PC-9 (cell line): ENCODE data around the gene ITPRIP. TPM values are rescaled to one million over a fixed set of nuclear protein-coding genes. Genes with fewer than 3 reads are reported as not detected.

Experiments used
- BruUV-seq: library from RNA; stranded (reverse); fragments of 400-500 nt; replicated peaks from 2 replicates; lab custom pipeline; 2021; lab: Mats Ljungman, UMichigan
- CTCF ChIA-PET: fragments of 300-600 bp; sonication (Branson Sonifier 250); formaldehyde crosslinking; loops from one replicate; lab custom pipeline; 2022; ENCODE audit warnings: antibody characterized with exemption; lab: Charles Lee
- POLR2A ChIA-PET: fragments of 300-600 bp; sonication (Branson Sonifier 250); formaldehyde crosslinking; loops from one replicate; lab custom pipeline; 2022; ENCODE audit warnings: antibody characterized with exemption; ENCODE audit not compliant: unreplicated experiment; lab: Charles Lee
- DNase-seq, 2 experiments: peaks; one replicate each; pipeline versions ENCODE4 v3.0.0 to v3.0.0-alpha.2; 2015 to 2022; ENCODE audit warnings: mixed read lengths in 1 of 2
- H2AFZ ChIP-seq: fragments of 200-600 bp; sonication (generic); 2 replicates; pipeline ENCODE4 v1.8.1; 2017; ENCODE audit warnings: antibody characterized with exemption
- H3F3A ChIP-seq: fragments of 200-600 bp; sonication (generic); 2 replicates; pipeline ENCODE4 v1.8.1; 2017; ENCODE audit warnings: antibody characterized with exemption, mild to moderate bottlenecking, low read depth; ENCODE audit not compliant: insufficient read depth
- H3K27ac ChIP-seq: fragments of 200-600 bp; sonication (generic); 2 replicates; pipeline ENCODE4 v1.6.1; 2016; ENCODE audit warnings: mixed run types
- H3K27me3 ChIP-seq: fragments of 200-600 bp; sonication (generic); 2 replicates; pipeline ENCODE4 v1.6.1; 2016; ENCODE audit warnings: low read depth, mixed run types; ENCODE audit not compliant: insufficient read depth
- H3K36me3 ChIP-seq: fragments of 200-600 bp; sonication (generic); 2 replicates; pipeline ENCODE4 v1.6.1; 2016; ENCODE audit warnings: low read depth, mixed run types
- H3K4me1 ChIP-seq: fragments of 200-600 bp; sonication (generic); replicated peaks from 2 replicates; pipeline ENCODE4 v1.6.1; 2016; ENCODE audit warnings: mixed run types; ENCODE audit not compliant: insufficient read depth
- H3K4me2 ChIP-seq: fragments of 200-600 bp; sonication (generic); 2 replicates; pipeline ENCODE4 v1.6.1; 2017; ENCODE audit warnings: mixed run types
- H3K4me3 ChIP-seq: fragments of 200-600 bp; sonication (generic); 2 replicates; pipeline ENCODE4 v1.6.1; 2016; ENCODE audit warnings: mixed run types
- H3K79me2 ChIP-seq: fragments of 200-600 bp; sonication (generic); 2 replicates; pipeline ENCODE4 v1.6.1; 2017; ENCODE audit warnings: low read depth, mixed run types
- H3K9me2 ChIP-seq: fragments of 200-600 bp; sonication (generic); 2 replicates; pipeline ENCODE4 v1.8.1; 2017; ENCODE audit warnings: mild to moderate bottlenecking; ENCODE audit not compliant: insufficient read depth
- H3K9me3 ChIP-seq: fragments of 200-600 bp; sonication (generic); 2 replicates; pipeline ENCODE4 v1.8.1; 2016; ENCODE audit warnings: low read depth; ENCODE audit not compliant: insufficient read depth
- H4K20me1 ChIP-seq: fragments of 200-600 bp; sonication (generic); 2 replicates; pipeline ENCODE4 v1.8.1; 2017; ENCODE audit not compliant: insufficient read depth
- EZH2 ChIP-seq: fragments of 200-600 bp; sonication (generic); IDR thresholded peaks from 2 replicates; pipeline ENCODE4 v1.8.0; 2017; ENCODE audit warnings: antibody characterized with exemption, low read depth
- intact Hi-C: fragments of 100-400 bp; cut with micrococcal nuclease; formaldehyde crosslinking; loops from one replicate; pipeline ENCODE4 v1.10.0; 2022; ENCODE audit not compliant: unreplicated experiment
- total RNA-seq: library from RNA; stranded (reverse); gene quantifications from 2 replicates; pipeline ENCODE4 v1.2.3, GENCODE V29; 2021
- TF ChIP-seq, protein P1 (sequence below): fragments of 200-600 bp; sonication (generic); conservative IDR thresholded peaks from 2 replicates; pipeline ENCODE4 v1.6.1; 2017; ENCODE audit warnings: mixed run types, antibody characterized with exemption, mild to moderate bottlenecking, moderate library complexity

ITPRIP gene
- total RNA-seq, 1 experiment from 2014 or later = 6.7 TPM

DNA sequence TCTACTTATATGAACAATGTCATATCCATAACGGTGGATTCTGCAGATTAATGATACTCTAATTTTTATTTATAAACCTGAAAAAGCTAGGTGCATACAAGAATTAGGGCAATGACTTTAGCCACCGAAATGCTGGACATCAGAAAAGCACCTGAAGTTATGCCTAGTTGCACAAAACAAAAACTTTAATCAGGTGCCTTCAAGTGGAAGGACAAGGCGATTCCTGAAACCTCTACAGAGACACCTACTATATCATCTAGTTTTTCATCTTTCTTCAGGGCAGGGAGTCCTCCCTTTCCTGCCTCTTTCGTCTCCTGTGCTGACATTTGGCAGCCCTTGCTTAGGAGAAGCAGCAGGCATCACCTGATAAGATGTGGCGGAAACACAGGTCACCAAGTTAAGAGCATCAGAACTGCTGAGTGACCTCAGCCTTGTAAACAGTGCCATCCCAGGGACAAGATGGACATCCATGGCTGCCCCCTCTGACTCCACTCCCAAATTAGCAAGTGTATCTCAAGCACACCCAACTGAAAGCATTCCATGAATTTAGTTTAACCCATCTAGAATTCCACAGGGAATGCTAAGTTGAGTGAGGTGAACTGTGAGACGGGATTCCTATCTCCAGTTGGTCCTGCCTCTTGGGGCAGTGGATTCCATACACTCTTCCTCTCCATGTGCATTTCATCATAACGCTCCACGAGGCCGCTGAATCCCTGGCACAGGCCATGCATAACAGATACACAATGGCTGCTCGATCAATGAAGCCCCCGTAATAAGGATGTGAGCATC, 5.8 kb downstream of the ITPRIP start:
- peaks cover 91% of the 10 kb centered on the region for H3K4me1 ChIP-seq
- no peak for TF ChIP-seq EZH2
- TF ChIP-seq, protein P1, sequence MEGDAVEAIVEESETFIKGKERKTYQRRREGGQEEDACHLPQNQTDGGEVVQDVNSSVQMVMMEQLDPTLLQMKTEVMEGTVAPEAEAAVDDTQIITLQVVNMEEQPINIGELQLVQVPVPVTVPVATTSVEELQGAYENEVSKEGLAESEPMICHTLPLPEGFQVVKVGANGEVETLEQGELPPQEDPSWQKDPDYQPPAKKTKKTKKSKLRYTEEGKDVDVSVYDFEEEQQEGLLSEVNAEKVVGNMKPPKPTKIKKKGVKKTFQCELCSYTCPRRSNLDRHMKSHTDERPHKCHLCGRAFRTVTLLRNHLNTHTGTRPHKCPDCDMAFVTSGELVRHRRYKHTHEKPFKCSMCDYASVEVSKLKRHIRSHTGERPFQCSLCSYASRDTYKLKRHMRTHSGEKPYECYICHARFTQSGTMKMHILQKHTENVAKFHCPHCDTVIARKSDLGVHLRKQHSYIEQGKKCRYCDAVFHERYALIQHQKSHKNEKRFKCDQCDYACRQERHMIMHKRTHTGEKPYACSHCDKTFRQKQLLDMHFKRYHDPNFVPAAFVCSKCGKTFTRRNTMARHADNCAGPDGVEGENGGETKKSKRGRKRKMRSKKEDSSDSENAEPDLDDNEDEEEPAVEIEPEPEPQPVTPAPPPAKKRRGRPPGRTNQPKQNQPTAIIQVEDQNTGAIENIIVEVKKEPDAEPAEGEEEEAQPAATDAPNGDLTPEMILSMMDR = no peak
- peaks cover 87% of the 10 kb centered on the region for H3K79me2 ChIP-seq
- H3K27ac ChIP-seq = peak overlapping the region; percentile 95
- H3K27me3 ChIP-seq = no peaks in the 10 kb centered on the region
- CTCF ChIA-PET = no interaction called here
- no peak for DNase-seq
- BruUV-seq = no TSS peak
- H4K20me1 ChIP-seq = no peaks in the 10 kb centered on the region
- H3K4me3 ChIP-seq = no peak overlapping the region; the same call in 1 of the 2 replicates
- peak overlapping the region; percentile 65 for H3K4me2 ChIP-seq
- intact Hi-C loops = loop anchor here (10.0 kb wide), 1 partner anchor 438 kb away; no protein-coding TSS in a partner anchor
- POLR2A ChIA-PET = no interaction called here
- peaks cover 68% of the 10 kb centered on the region for H3F3A ChIP-seq
- H3K9me2 ChIP-seq = no peaks in the 10 kb centered on the region
- H2AFZ ChIP-seq = no peak overlapping the region
- H3K36me3 ChIP-seq = no peaks in the 10 kb centered on the region
- no peaks in the 10 kb centered on the region for H3K9me3 ChIP-seq

DNA sequence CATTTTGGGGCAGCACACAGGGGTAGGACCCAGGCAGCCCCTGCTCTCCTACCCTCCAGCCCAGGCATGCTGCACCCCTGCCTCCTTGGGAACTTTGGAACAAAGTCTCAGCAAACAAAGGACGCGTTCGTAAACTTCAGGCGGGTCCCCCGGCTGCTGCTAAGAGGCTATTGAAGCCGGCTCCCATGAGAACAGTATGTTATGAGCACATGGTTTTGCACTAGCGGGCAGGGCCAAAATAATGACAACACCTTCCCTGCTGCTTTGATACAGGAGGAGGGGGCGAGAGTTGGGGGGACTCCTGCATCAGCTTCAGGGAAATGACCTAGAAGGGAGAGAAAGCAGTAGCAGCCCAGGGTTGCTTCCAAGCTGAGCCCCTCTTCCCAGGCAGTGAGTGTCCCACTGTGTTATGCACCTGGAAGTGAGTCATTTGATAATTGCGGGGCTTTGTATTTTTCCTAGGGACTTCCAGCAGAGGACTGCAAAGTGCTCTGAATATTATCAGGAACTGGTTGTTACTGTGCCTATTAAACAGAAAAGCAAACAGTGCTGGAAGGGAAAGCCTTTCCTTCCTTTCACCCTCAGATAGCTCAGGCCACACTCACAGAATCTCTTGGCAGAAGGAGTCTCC, 6.9 kb downstream of the ITPRIP start:
- intact Hi-C loops = loop anchor here (10.0 kb wide), 1 partner anchor 437 kb away; no protein-coding TSS in a partner anchor
- no peaks in the 10 kb centered on the region for H3K27me3 ChIP-seq
- H3K36me3 ChIP-seq = no peaks in the 10 kb centered on the region
- H3K9me2 ChIP-seq = no peaks in the 10 kb centered on the region
- peaks cover 87% of the 10 kb centered on the region for H3K79me2 ChIP-seq
- no peaks in the 10 kb centered on the region for H4K20me1 ChIP-seq
- H3K4me2 ChIP-seq = peak overlapping the region; percentile 65
- H3K27ac ChIP-seq = peak overlapping the region; percentile 95
- BruUV-seq = no TSS peak
- peak overlapping the region; percentile 11; the same call in 1 of the 2 replicates for H3K4me3 ChIP-seq
- no peaks in the 10 kb centered on the region for H3K9me3 ChIP-seq
- TF ChIP-seq, protein P1 = no peak
- no peak for TF ChIP-seq EZH2
- DNase-seq = peak in 1 of 2 experiments; percentile 86
- POLR2A ChIA-PET = no interaction called here
- peaks cover 94% of the 10 kb centered on the region for H3K4me1 ChIP-seq
- no peak overlapping the region for H2AFZ ChIP-seq
- peaks cover 68% of the 10 kb centered on the region for H3F3A ChIP-seq
- CTCF ChIA-PET = no interaction called here

DNA sequence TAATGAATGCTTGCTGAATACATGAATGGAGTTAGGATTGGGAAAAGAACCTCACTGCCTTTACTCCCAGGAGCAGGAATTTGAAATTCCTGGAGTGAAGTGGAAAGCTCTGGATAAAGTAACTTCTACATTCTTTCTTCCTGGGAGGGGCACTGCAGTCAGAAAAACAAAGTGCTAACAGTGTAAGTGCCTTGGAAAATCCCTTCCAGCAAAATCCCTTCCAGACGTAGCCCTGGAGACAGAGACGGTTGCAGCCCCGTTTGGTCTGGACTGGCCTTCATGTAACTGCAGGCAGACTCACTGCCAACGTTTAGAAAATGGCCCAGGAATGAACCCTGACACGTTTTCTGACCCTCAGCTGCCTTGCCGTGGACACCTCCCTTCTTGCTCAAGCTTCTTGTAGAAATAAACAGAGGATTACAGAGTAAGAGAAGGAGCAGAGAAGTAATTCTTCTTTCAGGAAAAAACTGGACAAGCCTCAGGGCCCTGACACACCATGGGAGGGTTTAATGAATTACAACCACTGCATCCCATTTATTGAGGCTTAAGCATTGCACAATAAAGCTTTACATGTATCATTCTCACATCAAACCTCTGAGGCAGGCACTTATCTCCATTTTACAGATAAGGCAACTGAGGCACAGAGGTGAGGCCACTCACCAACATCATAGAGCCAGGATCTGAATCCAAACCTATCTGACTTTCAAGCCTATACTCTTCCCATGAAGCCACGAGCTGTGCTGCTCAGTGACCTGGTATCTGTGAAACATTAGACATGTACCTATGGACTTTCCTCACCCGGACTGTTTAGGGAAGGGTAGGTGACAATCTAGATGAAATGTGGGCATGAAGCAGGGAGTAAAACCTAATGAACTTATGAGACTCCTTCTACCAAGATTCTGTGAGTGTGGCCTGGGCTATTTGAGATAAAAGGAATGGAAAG, 7.8 kb downstream of the ITPRIP start:
- TF ChIP-seq EZH2 = no peak
- TF ChIP-seq, protein P1 = no peak
- Histone ChIP-seq H3K79me2 (peaks cover 87% of the 10 kb centered on the region), H3K27me3 (no peaks in the 10 kb centered on the region), H3K4me1 (peaks cover 85% of the 10 kb centered on the region), H3F3A (peaks cover 61% of the 10 kb centered on the region), H3K4me2 (peak overlapping the region; percentile 65), H2AFZ (no peak overlapping the region), H3K27ac (peak overlapping the region; percentile 95), H3K9me3 (no peaks in the 10 kb centered on the region), H3K9me2 (no peaks in the 10 kb centered on the region), H3K4me3 (peak overlapping the region; percentile 27; the same call in 1 of the 2 replicates), H4K20me1 (no peaks in the 10 kb centered on the region), H3K36me3 (no peaks in the 10 kb centered on the region)
- ChIA-PET POLR2A (no interaction called here), CTCF (interaction anchor here (0.7 kb wide), 1 partner anchor 24 kb away, joined by 3 read pairs; no protein-coding TSS in a partner anchor)
- peak; percentile 43 to 85 for DNase-seq
- BruUV-seq = no TSS peak
- intact Hi-C loops = loop anchor here (10.0 kb wide), 1 partner anchor 436 kb away; no protein-coding TSS in a partner anchor
